Muscle of leg (tissue), 11 donors: ENCODE measurements around the gene ASB3. TPM values are rescaled to one million over a fixed set of nuclear protein-coding genes. Genes with fewer than 3 reads are reported as not detected.
A peak's percentile ranks its signal among the peaks of the same experiment; 100 is the strongest.

ENCODE experiments used
- DNase-seq: peaks from one replicate; pipeline ENCODE4 v3.0.0; 2013
- H3K27ac ChIP-seq: one replicate; pipeline ENCODE4 v1.5.1; 2013; ENCODE audit warnings: mild to moderate bottlenecking, low read length, control low read depth
- H3K27me3 ChIP-seq: one replicate; pipeline ENCODE4 v1.6.1; 2013; ENCODE audit warnings: low read length; ENCODE audit not compliant: control insufficient read depth, insufficient read depth
- H3K36me3 ChIP-seq: one replicate; pipeline ENCODE4 v1.6.1; 2013; ENCODE audit warnings: low read length; ENCODE audit not compliant: control insufficient read depth, insufficient read depth
- H3K4me1 ChIP-seq: one replicate; pipeline ENCODE4 v1.6.1; 2013; ENCODE audit warnings: low read length; ENCODE audit not compliant: control insufficient read depth, insufficient read depth
- H3K4me3 ChIP-seq: one replicate; pipeline ENCODE4 v1.5.1; 2013; ENCODE audit warnings: low read length, control low read depth
- H3K9me3 ChIP-seq: replicated peaks from 2 replicates; pipeline ENCODE4 v1.6.1; 2013; ENCODE audit warnings: low read depth, low read length; ENCODE audit not compliant: control insufficient read depth
- WGBS: methylation state at CpG from one replicate; pipeline ENCODE4 v1.1.5; 2013; ENCODE audit warnings: missing lambda C conversion rate; ENCODE audit not compliant: insufficient coverage; 5-methylcytosine and 5-hydroxymethylcytosine counted together
- polyA plus RNA-seq, 8 donors: library from polyadenylated mRNA; unstranded; fragments of 120-200 nt; gene quantifications; one replicate each; pipeline versions ENCODE4 v1.2.1 to v1.2.3, GENCODE V29; 2013; ENCODE audit warnings: inconsistent platforms in 1 of 8, low replicate concordance in 1 of 8; ENCODE audit not compliant: insufficient read length in 8 of 8, insufficient read depth in 1 of 8
- total RNA-seq: library from RNA; stranded (reverse); fragments of 120-200 nt; gene quantifications from one replicate; pipeline ENCODE4 v1.2.4, GENCODE V29; 2013

ASB3 gene
- total and polyA plus RNA-seq, 9 donors: 10.2 to 20.2 (median 13.0) TPM

GRCh38 chr2:53711271-53711780 is 75.4 kb downstream of the ASB3 start:
- H3K27ac ChIP-seq: no peak overlapping the region
- H3K36me3 ChIP-seq: peaks cover 40% of the 10 kb centered on the region
- no peaks in the 10 kb centered on the region for H3K9me3 ChIP-seq
- H3K4me1 ChIP-seq: no peaks in the 10 kb centered on the region
- WGBS: no CpG with 5 or more reads among the region's 7 CpGs
- DNase-seq: no peak
- no peak overlapping the region for H3K4me3 ChIP-seq
- no peaks in the 10 kb centered on the region for H3K27me3 ChIP-seq

DNA sequence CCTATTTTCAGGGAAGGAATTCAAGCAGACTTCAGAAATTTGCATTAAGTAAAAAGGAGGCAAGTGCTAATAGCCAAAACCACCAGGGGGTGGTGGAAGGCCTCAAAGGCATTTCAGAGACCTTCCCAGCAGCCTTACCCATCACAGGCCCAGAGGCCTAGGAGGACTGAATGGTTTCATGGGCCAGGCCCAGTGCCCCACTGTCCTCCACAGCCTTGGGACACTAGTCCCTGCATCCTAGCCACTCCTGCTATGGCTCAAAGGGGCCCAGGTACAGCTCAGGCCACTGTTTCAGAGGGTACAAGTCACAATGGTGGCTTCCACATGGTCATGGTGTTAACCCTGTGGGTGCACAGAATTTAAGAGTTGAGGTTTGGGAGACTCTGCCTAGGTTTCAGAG is 77.8 kb downstream of the ASB3 start:
- H3K4me3 ChIP-seq: no peak overlapping the region
- no peak overlapping the region for H3K27ac ChIP-seq
- H3K36me3 ChIP-seq: peaks cover 36% of the 10 kb centered on the region
- DNase-seq: no peak
- H3K9me3 ChIP-seq: no peaks in the 10 kb centered on the region
- no peaks in the 10 kb centered on the region for H3K4me1 ChIP-seq
- no peaks in the 10 kb centered on the region for H3K27me3 ChIP-seq

DNA sequence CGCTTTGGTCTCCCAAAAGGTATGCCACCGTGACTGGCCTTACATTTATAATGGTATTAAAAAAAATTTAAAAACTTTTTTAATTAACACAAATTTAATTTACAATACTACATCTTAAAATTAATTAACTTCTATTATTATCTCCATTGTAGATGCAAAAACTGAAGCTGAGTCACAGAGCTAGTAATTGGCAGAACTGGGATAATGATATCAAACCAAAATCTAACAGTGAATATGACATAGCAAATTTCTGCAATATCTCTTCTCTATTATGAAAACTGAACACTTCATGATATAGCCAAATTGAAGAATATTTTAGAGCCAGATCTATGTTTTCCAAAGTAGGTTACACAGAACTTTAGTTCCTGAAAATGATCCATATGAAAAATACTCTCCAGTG is 85.5 kb downstream of the ASB3 start:
- WGBS: 100% methylated on average over 1 of the region's 2 CpGs
- H3K27ac ChIP-seq: no peak overlapping the region
- no peaks in the 10 kb centered on the region for H3K4me1 ChIP-seq
- no peak overlapping the region for H3K4me3 ChIP-seq
- no peaks in the 10 kb centered on the region for H3K27me3 ChIP-seq
- peaks cover 16% of the 10 kb centered on the region for H3K36me3 ChIP-seq
- no peaks in the 10 kb centered on the region for H3K9me3 ChIP-seq
- no peak for DNase-seq

- Histone ChIP-seq H3K4me1 (no peaks in the 10 kb centered on the region), H3K27me3 (no peaks in the 10 kb centered on the region), H3K27ac (no peak overlapping the region), H3K4me3 (no peak overlapping the region), H3K36me3 (peaks cover 16% of the 10 kb centered on the region), H3K9me3 (no peaks in the 10 kb centered on the region)
- WGBS: 100% methylated on average over 1 of the region's 1 CpG
- no peak for DNase-seq
Measured at GRCh38 chr2:53697686-53698085, 89.1 kb downstream of the ASB3 start.

- Histone ChIP-seq H3K4me3 (no peak overlapping the region), H3K36me3 (peaks cover 16% of the 10 kb centered on the region), H3K4me1 (no peaks in the 10 kb centered on the region), H3K27me3 (no peaks in the 10 kb centered on the region), H3K27ac (no peak overlapping the region), H3K9me3 (no peaks in the 10 kb centered on the region)
- WGBS: no CpG with 5 or more reads among the region's 4 CpGs
- no peak for DNase-seq
Measured at GRCh38 chr2:53697092-53697491, 89.7 kb downstream of the ASB3 start.

- Histone ChIP-seq H3K9me3 (no peaks in the 10 kb centered on the region), H3K27ac (no peak overlapping the region), H3K36me3 (peaks cover 19% of the 10 kb centered on the region), H3K27me3 (no peaks in the 10 kb centered on the region), H3K4me3 (no peak overlapping the region), H3K4me1 (no peaks in the 10 kb centered on the region)
- WGBS: no CpG with 5 or more reads among the region's 4 CpGs
- no peak for DNase-seq
Measured at GRCh38 chr2:53695575-53695974, 91.2 kb downstream of the ASB3 start.

- H3K27me3 ChIP-seq: no peaks in the 10 kb centered on the region
- H3K9me3 ChIP-seq: no peaks in the 10 kb centered on the region
- DNase-seq: no peak
- H3K36me3 ChIP-seq: peaks cover 13% of the 10 kb centered on the region
- no CpG with 5 or more reads among the region's 3 CpGs for WGBS
- no peaks in the 10 kb centered on the region for H3K4me1 ChIP-seq
- H3K27ac ChIP-seq: no peak overlapping the region
- no peak overlapping the region for H3K4me3 ChIP-seq
Measured at GRCh38 chr2:53694096-53694771, 92.5 kb downstream of the ASB3 start.

GRCh38 chr2:53690876-53691275 is 95.9 kb downstream of the ASB3 start:
- H3K36me3 ChIP-seq: peaks cover 8% of the 10 kb centered on the region
- no CpG with 5 or more reads among the region's 2 CpGs for WGBS
- no peak for DNase-seq
- H3K4me3 ChIP-seq: no peak overlapping the region
- H3K27me3 ChIP-seq: no peaks in the 10 kb centered on the region
- H3K4me1 ChIP-seq: no peaks in the 10 kb centered on the region
- H3K27ac ChIP-seq: no peak overlapping the region
- no peaks in the 10 kb centered on the region for H3K9me3 ChIP-seq

GRCh38 chr2:53672881-53673522 is 113.8 kb downstream of the ASB3 start:
- DNase-seq: no peak
- Histone ChIP-seq H3K9me3 (peaks cover under 1% of the 10 kb centered on the region), H3K4me3 (no peak overlapping the region), H3K27ac (no peak overlapping the region), H3K27me3 (no peaks in the 10 kb centered on the region), H3K4me1 (no peaks in the 10 kb centered on the region), H3K36me3 (no peaks in the 10 kb centered on the region)
- WGBS: 67% methylated on average over 1 of the region's 2 CpGs

GRCh38 chr2:53670331-53670730 is 116.4 kb downstream of the ASB3 start:
- Histone ChIP-seq H3K4me3 (no peak overlapping the region), H3K9me3 (peaks cover 3% of the 10 kb centered on the region), H3K4me1 (no peaks in the 10 kb centered on the region), H3K36me3 (no peaks in the 10 kb centered on the region), H3K27me3 (no peaks in the 10 kb centered on the region), H3K27ac (no peak overlapping the region)
- WGBS: 67% methylated on average over 3 of the region's 6 CpGs
- peak; percentile 27 for DNase-seq
